CD1c-positive myeloid dendritic cell (primary cell): Measurements from ENCODE around the gene PCSK6.

Experiments used
- DNase-seq: peaks from one replicate; pipeline ENCODE4 v3.0.0-alpha.2; 2016; ENCODE audit errors: extremely low spot score

The PCSK6 gene

GRCh38 chr15:101498717-101499480 lies 9.4 kb upstream of the PCSK6 start:
- DNase-seq, result no peak

GRCh38 chr15:101498076-101498716 lies 8.7 kb upstream of the PCSK6 start:
- no peak for DNase-seq

GRCh38 chr15:101497484-101498034 lies 8.1 kb upstream of the PCSK6 start:
- DNase-seq, result no peak

GRCh38 chr15:101497017-101497416 lies 7.5 kb upstream of the PCSK6 start:
- no peak for DNase-seq

- DNase-seq, result no peak
Measured at GRCh38 chr15:101496198-101496986, 6.9 kb upstream of the PCSK6 start.

GRCh38 chr15:101495334-101496197 lies 6.1 kb upstream of the PCSK6 start:
- DNase-seq, result no peak

GRCh38 chr15:101494251-101494796 lies 4.8 kb upstream of the PCSK6 start:
- no peak for DNase-seq

- no peak for DNase-seq
Measured at GRCh38 chr15:101492766-101493692, 3.5 kb upstream of the PCSK6 start.

- DNase-seq, result no peak
Measured at GRCh38 chr15:101491734-101492640, 2.5 kb upstream of the PCSK6 start.

GRCh38 chr15:101490922-101491733 lies 1.6 kb upstream of the PCSK6 start:
- no peak for DNase-seq

- no peak for DNase-seq
Measured at GRCh38 chr15:101490408-101490891, 943 bp upstream of the PCSK6 start.

GRCh38 chr15:101489237-101489598 lies 289 bp downstream of the PCSK6 start:
- no peak for DNase-seq

- no peak for DNase-seq
Measured at GRCh38 chr15:101488300-101489164, 975 bp downstream of the PCSK6 start.

GRCh38 chr15:101486696-101487459 lies 2.6 kb downstream of the PCSK6 start:
- no peak for DNase-seq

- no peak for DNase-seq
Measured at GRCh38 chr15:101483462-101483861, 6.0 kb downstream of the PCSK6 start.
